Hypothalamus (tissue), 51 donors: Measurements from ENCODE around the gene P4HA2.
A peak's percentile ranks its signal among the peaks of the same experiment; 100 is the strongest.

Experiments
- DNase-seq, 51 donors: peaks; one replicate each; lab custom pipeline; 2025; lab: John Stamatoyannopoulos, UW

Gene P4HA2

DNA sequence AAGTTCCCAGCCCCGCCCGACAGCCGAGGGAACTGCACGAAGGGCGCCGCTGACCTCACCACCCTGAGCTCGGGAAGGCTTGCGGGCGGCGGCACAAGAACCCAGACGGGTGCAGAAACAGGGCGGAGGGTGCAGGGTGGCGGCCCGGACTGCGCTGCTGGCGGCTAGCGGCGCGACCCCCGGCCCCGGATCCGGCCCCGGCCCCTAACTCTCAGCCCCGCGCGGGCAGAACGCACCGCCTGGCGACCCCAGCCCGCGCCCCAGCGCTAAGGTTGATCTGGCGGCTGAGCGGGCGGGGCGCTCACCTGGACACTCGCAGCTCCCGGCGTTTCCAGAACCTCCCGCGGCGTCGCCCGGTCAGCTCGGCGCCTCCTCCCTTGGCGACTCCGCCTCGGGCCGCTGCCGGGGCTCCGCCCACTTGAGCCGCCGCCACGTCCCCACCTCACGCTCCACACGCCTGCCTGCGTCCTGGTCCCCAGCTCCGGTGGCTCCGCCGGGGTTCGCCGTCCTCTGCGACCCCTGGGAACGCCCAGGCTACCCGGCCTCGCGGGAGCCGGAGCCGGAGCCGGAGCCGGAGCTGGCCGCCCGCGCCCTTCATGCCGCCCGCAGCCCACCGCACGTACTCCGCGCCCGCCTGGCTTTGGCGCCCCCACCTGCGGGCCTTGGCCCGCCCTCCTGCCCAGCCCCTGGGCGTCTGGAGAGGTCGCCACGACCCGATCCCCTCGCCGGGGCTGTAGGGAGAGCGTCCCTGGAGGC lies at the start of gene P4HA2:
Gene P4HA2 (minus strand): TSS at position 369 of the 756 bp plus-strand sequence. CDS start 9,227 bp downstream, outside the sequence.
- DNase-seq = peak in 41 of 51 donors; percentile 22 to 83 (median 58)

- DNase-seq = no peak
Observed at GRCh38 chr5:132277256-132277655, 49.6 kb upstream of the P4HA2 start.

DNA sequence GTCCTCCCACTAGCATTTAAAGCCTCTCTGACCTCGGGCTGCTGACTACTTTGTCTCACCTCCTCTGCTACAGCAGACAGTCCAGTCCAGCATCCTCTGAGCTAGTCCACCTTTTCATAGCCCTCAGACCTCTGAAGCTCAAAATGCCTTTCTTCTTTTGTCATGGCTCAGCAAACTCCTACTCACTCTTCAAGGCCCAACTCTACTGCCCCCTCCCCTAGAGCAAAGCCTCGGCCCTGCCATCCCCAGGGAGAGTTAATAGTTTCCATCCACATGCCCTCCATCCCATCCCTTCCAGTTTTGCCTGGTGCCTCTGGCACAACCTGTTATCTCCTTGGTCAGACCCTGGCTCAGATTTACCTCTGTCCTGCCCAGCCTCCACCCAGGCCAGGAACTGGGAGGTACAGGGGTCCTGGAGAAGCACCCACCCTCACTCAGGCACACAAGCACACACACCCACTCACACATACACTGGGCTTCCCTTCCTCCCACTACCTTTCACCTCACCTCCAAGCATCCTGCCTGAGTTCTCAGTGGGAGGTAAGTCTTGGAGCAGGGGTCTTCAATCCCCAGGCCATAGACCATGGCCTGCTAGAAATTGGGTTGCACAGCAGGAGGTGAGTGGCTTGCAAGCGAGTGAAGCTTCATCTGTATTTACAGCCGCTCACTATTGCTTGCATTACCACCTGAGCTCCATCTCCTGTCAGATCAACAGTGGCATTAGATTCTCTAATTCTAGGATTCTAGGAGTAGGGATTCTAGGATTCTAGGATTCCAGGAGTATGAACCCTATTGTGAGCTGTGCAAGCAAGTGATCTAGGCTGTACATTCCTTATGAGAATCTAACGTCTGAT lies 47.9 kb upstream of the P4HA2 start:
- no peak for DNase-seq

DNA sequence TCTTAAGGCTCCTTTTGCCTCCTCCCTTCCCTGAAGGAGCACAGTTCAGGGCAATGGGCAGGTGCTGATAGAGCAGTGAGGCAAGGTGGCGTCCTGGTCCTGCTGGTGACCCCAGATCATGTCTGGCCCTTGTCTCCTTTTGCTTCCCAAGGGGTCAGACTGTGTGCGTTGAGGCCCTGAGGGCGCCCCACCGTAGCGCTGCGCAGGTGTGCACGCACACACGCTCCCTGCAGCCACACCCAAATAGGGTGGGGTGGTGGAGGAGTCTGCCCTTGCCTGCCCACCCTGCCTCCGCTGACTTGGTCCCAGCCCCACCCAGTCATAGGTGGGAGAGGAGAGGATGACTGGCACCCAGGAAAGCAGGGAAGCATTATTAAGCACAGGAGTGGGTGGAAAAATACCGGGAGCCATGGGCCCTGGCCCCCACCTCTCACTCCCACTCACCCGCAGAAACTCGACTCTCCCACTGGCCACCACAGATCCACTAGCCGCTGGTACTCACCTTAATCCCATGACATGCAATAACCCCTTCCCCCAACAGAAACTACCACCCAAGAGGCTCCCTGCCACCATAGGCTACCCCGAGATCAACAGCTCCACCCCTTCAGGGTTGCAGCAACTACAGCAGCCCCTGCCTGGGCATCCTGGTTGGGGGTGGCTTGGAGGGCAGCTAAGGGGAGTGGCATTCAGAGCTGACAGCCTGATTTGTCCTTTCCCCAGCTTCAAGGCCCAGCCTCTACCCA lies 46.6 kb upstream of the P4HA2 start:
- no peak for DNase-seq

DNA sequence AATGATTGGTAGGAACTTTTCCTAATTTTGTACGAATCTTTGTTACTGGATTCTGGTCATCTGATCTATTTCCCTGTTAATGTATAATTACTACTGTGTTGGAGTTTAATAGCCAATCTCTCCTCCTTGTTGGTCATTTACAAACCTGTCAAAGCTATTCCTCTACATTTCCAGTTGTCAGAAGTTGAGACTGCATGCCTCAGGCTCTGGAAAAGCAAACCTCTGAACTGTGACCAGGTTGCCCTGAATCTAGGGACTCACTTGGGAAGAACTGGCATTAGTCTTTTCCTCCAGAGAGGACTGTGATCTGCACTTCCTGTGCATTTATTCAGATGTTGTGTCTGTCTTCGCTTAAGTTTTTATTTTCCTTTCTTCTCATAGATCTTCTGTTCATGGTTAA lies 46.0 kb upstream of the P4HA2 start:
- no peak for DNase-seq

DNA sequence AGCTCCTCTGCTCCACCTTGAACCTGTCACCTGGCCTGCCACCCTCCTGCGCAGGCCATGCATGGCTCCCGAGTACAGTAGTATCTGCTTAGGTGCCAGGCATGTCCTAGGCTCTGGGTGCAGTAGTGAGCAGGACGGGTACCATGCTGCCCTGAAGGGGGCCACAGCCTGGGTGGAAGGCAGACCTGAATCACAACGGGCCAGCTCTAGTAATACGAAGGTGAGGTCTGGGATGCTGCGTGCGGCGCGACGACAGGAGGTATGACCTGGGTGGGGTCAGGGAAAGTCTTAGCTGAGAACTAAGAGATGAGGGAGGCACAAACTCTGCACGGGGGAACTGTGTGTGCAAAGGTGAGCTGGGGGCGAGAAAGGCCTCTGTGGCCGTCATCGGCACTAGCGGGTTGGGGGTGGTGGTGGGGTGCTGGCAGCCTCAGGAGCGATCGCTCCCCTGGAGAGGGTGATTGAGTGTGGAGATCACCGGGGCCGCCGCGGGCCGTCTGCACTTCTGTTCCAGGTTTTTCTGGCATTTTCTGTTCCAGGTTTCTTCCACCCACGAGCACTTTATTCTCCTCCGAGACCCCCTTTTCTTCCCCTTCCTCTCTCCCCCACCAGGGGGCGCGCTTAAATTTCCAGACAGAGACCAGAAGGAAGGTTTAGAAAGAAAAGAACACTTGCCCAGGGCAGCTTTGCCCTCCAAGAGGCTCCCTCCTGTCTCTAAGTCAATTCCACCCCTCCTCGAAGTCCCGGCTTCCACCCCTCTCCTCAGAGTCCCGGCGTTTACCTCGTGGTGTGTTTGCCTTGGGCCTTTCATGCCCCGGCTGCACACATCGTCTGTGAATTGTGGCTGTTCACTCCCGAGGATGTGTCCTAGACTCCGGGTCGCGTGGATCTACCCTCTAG lies 44.9 kb upstream of the P4HA2 start:
- peak in 16 of 51 donors; percentile 14 to 65 (median 36) for DNase-seq

DNA sequence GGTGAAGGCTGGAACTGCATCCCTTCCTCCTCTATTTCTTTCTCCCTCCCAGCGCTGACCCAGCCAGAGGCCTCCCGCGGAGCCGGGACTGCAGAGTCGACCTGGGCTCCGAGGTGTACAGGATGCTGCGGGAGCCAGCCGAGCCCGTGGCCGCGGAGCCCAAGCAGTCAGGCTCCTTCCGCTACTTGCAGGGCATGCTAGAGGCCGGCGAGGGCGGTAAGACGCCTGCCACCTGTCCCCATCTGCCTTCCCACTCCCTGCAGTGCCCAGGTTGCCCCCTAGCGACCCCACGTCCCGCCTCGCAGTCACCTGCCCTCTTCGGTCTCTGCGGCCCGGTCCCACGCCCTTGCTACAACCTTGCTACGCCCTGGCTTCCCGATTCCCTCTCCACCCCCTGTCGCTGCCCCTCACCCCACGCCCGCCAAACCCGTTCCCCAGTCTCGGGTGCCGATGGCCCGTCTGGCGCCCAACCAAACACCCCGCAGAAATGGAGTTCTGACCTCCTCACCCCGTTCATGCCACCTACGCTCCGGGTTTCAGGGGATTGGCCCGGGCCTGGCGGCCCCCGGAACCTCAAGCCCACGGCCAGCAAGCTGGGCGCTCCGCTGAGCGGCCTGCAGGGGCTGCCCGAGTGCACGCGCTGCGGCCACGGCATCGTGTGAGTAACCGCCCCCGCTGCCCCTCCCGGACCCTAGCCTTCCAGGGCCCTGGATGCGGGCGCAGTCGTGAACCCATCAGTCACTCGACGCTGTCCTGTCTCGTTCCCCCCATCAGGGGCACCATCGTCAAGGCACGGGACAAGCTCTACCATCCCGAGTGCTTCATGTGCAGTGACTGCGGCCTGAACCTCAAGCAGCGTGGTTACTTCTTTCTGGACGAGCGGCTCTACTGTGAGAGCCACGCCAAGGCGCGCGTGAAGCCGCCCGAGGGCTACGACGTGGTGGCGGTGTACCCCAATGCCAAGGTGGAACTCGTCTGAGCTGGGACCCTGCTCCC lies 43.9 kb upstream of the P4HA2 start:
- DNase-seq = no peak

DNA sequence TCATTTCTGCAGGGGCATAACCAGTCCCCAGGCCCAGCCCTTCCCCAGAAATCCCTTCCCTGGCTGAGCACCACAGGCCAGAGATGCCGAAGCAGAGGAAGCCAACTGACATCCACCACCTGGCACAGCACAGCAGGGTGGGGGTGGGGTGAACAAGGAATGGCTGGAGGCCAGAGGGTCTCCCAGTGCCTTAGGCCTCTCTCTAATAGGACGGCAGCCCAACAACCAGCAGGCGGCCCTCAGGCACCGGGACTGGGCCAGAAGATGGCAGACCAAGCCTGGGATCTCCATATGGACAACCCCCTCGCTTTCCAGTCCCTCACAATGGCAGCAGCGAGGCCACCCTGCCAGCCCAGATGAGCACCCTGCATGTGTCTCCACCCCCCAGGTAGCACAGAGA lies 43.1 kb upstream of the P4HA2 start:
- DNase-seq = no peak

GRCh38 chr5:132270335-132270665 lies 42.6 kb upstream of the P4HA2 start:
- no peak for DNase-seq

GRCh38 chr5:132269635-132270334 lies 42.1 kb upstream of the P4HA2 start:
- DNase-seq = no peak

DNA sequence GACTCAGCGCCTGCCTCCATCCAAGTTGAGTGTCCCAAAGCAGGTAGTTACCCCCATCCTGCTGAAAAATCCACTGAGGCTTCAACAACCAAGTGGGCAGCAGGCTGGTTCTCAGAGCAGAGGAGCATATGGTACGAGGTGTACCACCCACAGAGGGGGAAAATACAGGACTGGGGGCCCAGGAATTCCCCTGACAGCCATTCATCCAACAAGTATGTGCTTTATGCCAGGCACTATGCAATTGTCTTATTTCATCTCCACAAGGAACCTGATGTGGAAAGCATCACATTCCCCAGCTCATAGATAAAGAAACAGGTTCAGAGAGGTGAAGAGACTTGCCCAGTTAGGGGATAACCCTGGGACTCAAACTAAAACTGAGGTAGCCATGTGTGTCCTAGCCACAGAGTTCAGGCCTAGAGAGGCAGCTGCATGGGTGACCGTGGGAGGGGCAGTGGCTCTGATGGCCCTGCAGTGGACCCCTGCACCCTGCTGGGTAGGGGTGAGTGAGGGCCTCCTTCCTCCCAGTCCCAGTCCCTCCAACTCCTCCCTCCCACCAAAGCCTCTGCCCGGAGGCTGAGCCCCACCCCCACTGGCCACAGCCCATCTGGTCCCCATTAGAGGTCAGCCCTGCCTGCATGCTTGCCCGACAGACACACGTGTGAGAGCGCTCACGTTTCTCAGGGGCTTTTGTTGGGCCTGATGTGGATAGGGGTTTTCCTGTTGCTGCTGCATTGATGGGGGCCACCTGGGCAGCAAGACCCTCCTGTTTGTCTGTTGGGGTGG lies 41.3 kb upstream of the P4HA2 start:
- DNase-seq = no peak

DNA sequence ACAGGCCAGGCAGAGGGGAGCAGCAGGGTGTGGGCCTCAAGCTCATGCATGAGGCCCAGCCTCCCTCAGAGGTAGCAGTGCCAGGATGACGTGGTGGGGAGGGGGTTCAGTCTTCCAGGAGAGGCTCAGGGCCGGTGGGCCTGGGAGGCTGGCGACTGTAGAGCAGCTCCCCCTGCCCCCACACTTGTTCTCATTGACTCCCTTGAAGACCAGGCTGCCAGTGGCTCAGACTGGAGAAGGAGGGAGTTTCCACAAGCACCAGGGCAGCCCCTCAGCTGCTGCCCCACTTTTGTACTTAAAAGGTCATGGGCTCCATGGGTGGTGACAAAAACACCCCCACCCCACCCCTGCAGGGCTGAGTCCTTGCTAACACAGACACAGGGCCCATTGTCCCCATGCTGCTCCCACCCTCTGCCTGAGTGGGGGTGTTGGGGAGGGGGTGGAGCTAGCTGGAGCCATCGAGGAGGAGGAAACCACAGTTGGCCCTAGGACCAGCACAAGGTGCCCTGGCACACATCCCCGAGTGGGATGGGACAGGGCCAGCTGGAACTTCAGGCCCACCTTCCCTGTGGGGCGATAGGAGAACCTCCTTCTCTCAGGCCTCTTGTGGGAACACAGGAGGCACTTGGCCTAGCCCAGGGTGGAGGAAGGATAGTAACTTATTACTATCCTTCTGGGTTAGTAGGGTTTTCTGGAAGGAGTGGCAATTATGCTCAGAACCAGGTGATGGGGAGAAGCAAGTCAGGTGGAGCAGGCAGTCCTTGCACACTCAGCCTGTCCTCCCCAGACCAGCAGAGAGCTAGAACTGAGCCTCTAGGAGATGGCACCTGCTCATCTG lies 40.5 kb upstream of the P4HA2 start:
- peak in 25 of 51 donors; percentile 16 to 76 (median 45) for DNase-seq

GRCh38 chr5:132267166-132267739 lies 39.6 kb upstream of the P4HA2 start:
- DNase-seq = no peak

DNA sequence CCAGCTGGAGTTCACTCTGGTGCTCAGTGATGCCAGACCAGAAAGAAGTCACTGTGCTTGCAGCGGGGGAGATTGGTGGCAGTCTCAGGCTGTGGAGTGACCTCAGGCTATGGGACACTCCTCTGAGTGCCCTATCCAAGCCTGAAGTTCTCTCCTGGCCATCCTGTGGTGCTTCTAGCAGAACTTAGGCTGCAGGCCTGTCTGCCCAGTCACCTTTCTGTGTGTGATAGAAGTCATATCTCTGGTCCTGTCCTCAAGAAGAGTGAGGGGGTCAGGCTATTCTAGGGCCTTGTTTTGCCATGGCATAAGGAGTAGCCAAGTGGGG lies 39.1 kb upstream of the P4HA2 start:
- no peak for DNase-seq

GRCh38 chr5:132266031-132266835 lies 38.6 kb upstream of the P4HA2 start:
- DNase-seq = no peak
